ENCODE measurements around the gene TRAPPC5.

DNA sequence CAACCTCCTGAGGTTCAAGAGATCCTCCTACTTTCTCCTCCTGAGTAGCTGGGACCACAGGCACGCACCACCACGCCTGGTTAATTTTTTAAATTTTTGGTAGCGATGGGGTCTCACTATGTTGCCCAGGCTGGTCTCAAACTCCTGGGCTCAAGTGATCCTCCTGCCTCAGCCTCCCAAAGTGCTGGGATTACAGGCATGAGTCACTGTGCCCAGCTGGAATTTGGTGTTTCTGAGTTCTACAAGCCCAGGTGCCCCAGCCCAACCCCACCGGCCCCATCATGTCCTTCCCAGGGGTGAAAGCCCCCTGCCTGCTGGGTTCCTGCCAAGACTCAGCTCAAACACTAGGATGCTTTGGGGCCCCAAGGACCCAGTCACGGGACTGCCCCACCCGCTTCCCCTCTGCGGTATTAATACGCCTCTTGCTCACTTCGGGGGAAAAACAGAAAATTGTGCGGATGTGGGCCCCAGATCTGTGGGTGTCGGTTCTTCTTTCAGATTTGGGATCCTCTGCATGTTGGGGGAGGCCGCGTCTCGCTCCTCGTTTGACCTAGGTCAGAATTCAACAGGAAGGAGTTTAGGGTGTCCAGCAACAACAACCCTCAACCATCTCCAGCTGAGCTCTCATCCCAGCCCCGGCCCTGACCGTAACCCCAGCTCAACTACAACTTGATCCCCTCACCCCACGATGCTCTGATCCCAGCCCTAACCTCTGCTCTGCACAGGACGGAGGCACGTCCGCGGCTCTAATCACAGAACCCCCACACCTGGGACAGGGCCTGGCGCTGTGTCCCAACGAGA, 25.0 kb downstream of the TRAPPC5 start:
- TF ChIP-seq TAF1 (IDR thresholded peaks at IDR 0.05; ENCODE audit: borderline replicate concordance, low read depth, low read length) = 0 out of 2 replicates have a peak, but pooled peaks have one; percentile 37
- TF ChIP-seq POLR2A (IDR thresholded peaks at IDR 0.05; ENCODE audit: low read depth, low read length) = peak; percentile 61; the same call in 1 of the 2 replicates
- TF ChIP-seq POLR2AphosphoS5 (IDR thresholded peaks at IDR 0.05; ENCODE audit: low read depth, low read length) = peak; percentile 63; the same call in 1 of the 2 replicates
